ENCODE measurements around the gene KNDC1.
"Not testable (repeated sequence)": the region's sequence is repeated elsewhere in the genome, so short reads cannot be mapped to it uniquely, and the experiment has no call there.

The KNDC1 gene

GRCh38 chr10:133141958-133142340 is 18.1 kb upstream of the KNDC1 start:
- DNase-seq: no peak

- DNase-seq: no peak
These were observed 17.4 kb upstream of the KNDC1 start for GRCh38 chr10:133142523-133143199.

- no peak for DNase-seq
These were observed 16.9 kb upstream of the KNDC1 start for GRCh38 chr10:133143200-133143533.

- no peak for DNase-seq
These were observed 16.5 kb upstream of the KNDC1 start for GRCh38 chr10:133143546-133143945.

- no peak for DNase-seq
These were observed 15.2 kb upstream of the KNDC1 start for GRCh38 chr10:133144771-133145170.

GRCh38 chr10:133150226-133150625 is 9.8 kb upstream of the KNDC1 start:
- DNase-seq: no peak

- DNase-seq: no peak
These were observed 9.4 kb upstream of the KNDC1 start for GRCh38 chr10:133150656-133151055.

- not testable (repeated sequence) for DNase-seq
These were observed 8.9 kb upstream of the KNDC1 start for GRCh38 chr10:133151071-133151470.

GRCh38 chr10:133151543-133151972 is 8.5 kb upstream of the KNDC1 start:
- DNase-seq: no peak

- DNase-seq: no peak
These were observed 5.6 kb upstream of the KNDC1 start for GRCh38 chr10:133154411-133154810.

GRCh38 chr10:133154996-133155778 is 4.8 kb upstream of the KNDC1 start:
- no peak for DNase-seq

GRCh38 chr10:133156674-133157579 is 3.1 kb upstream of the KNDC1 start:
- DNase-seq: no peak

GRCh38 chr10:133157662-133158436 is 2.2 kb upstream of the KNDC1 start:
- DNase-seq: no peak

- no peak for DNase-seq
These were observed 1.6 kb upstream of the KNDC1 start for GRCh38 chr10:133158437-133158755.

GRCh38 chr10:133158756-133159610 is 1.0 kb upstream of the KNDC1 start:
- DNase-seq: no peak

GRCh38 chr10:133159611-133159949 is 439 bp upstream of the KNDC1 start:
- DNase-seq: no peak

GRCh38 chr10:133160826-133161471 is 930 bp downstream of the KNDC1 start:
- DNase-seq: no peak

- no peak for DNase-seq
These were observed 1.6 kb downstream of the KNDC1 start for GRCh38 chr10:133161486-133162109.

GRCh38 chr10:133162178-133162909 is 2.3 kb downstream of the KNDC1 start:
- no peak for DNase-seq

All from NCI-H1436 treated with DMSO at 0.1 percent for 48 hours (cell line).